ENCODE measurements around the gene SARM1.

GRCh38 chr17:28395426-28395825 is 23.9 kb downstream of the SARM1 start:
- TF ChIP-seq EP300 (conservative IDR thresholded peaks at IDR 0.05; ENCODE audit: poor library complexity, severe bottlenecking) = no peak
- TF ChIP-seq TAF1 (IDR thresholded peaks at IDR 0.05; ENCODE audit: low read depth) = no peak
